IMR-90 (cell line): ENCODE results near the gene NANOG. TPM values are rescaled to one million over a fixed set of nuclear protein-coding genes. Genes with fewer than 3 reads are reported as not detected.
"Not testable (repeated sequence)": the region's sequence is repeated elsewhere in the genome, so short reads cannot be mapped to it uniquely, and the experiment has no call there.

Experiments used
- ATAC-seq: fragments of 200-7000 bp; cut with Tn5 transposase; 2 replicates; pipeline ENCODE4 v1.9.1; 2020; ENCODE audit warnings: low read depth, mild to moderate bottlenecking, moderate library complexity
- BruUV-seq: library from RNA; stranded (reverse); fragments of 400-500 nt; replicated peaks from 2 replicates; lab custom pipeline; 2021; lab: Mats Ljungman, UMichigan
- CTCF ChIA-PET: fragments of 300-600 bp; formaldehyde crosslinking; extraction: SDS; loops from one replicate; lab custom pipeline; 2021; ENCODE audit warnings: antibody characterized with exemption; lab: Yijun Ruan, JAX
- POLR2A ChIA-PET: fragments of 300-600 bp; sonication (Branson Sonifier 250); formaldehyde crosslinking; loops from one replicate; lab custom pipeline; 2022; ENCODE audit warnings: antibody characterized with exemption; ENCODE audit not compliant: unreplicated experiment; lab: Charles Lee
- DNase-seq: peaks from one replicate; pipeline ENCODE4 v3.0.0; 2013
- H2AFZ ChIP-seq: replicated peaks from 2 replicates; pipeline ENCODE3; 2013; ENCODE audit warnings: low read length, mild to moderate bottlenecking; ENCODE audit not compliant: poor library complexity
- H2AK5ac ChIP-seq: 2 replicates; pipeline ENCODE4 v1.6.1; 2013; ENCODE audit warnings: low read depth, low read length, inconsistent platforms
- H2AK9ac ChIP-seq: replicated peaks from 2 replicates; pipeline ENCODE3; 2013; ENCODE audit warnings: mild to moderate bottlenecking, low read depth, low read length, moderate library complexity; ENCODE audit not compliant: poor library complexity
- H2BK120ac ChIP-seq: 2 replicates; pipeline ENCODE4 v1.6.1; 2013; ENCODE audit warnings: low read depth, low read length, inconsistent platforms
- H2BK15ac ChIP-seq: 3 replicates; pipeline ENCODE4 v1.6.1; 2013; ENCODE audit warnings: low read depth, low read length, inconsistent platforms
- H2BK20ac ChIP-seq: 2 replicates; pipeline ENCODE4 v1.6.1; 2013; ENCODE audit warnings: low read depth, mild to moderate bottlenecking, inconsistent platforms, low read length, moderate library complexity
- H2BK5ac ChIP-seq: 2 replicates; pipeline ENCODE4 v1.6.1; 2013; ENCODE audit warnings: mild to moderate bottlenecking, low read depth, low read length, inconsistent platforms; ENCODE audit not compliant: poor library complexity, severe bottlenecking
- H3K14ac ChIP-seq: replicated peaks from 2 replicates; pipeline ENCODE4 v1.6.1; 2013; ENCODE audit warnings: low read depth, low read length, inconsistent platforms
- H3K18ac ChIP-seq: 2 replicates; pipeline ENCODE4 v1.6.1; 2013; ENCODE audit warnings: low read depth, low read length, control low read depth
- H3K23ac ChIP-seq: 2 replicates; pipeline ENCODE4 v1.6.1; 2013; ENCODE audit warnings: low read depth, low read length, inconsistent platforms
- H3K27ac ChIP-seq: 2 replicates; pipeline ENCODE4 v1.5.1; 2013; ENCODE audit warnings: mild to moderate bottlenecking, control low read depth, low read length; ENCODE audit not compliant: insufficient read depth
- H3K27me3 ChIP-seq: 2 replicates; pipeline ENCODE4 v1.6.1; 2013; ENCODE audit warnings: low read length; ENCODE audit not compliant: control insufficient read depth, insufficient read depth
- H3K36me3 ChIP-seq: 2 replicates; pipeline ENCODE4 v1.6.1; 2013; ENCODE audit warnings: low read length, mixed read lengths; ENCODE audit not compliant: control insufficient read depth, insufficient read depth
- H3K4ac ChIP-seq: 2 replicates; pipeline ENCODE4 v1.6.1; 2013; ENCODE audit warnings: low read depth, low read length, inconsistent platforms
- H3K4me1 ChIP-seq: 2 replicates; pipeline ENCODE4 v1.6.1; 2013; ENCODE audit warnings: low read length, mixed read lengths; ENCODE audit not compliant: control insufficient read depth, insufficient read depth
- H3K4me2 ChIP-seq: 2 replicates; pipeline ENCODE4 v1.6.1; 2013; ENCODE audit warnings: low read depth, mild to moderate bottlenecking, control low read depth, low read length, moderate library complexity
- H3K4me3 ChIP-seq: 2 replicates; pipeline ENCODE4 v1.5.1; 2013; ENCODE audit warnings: low read depth, mild to moderate bottlenecking, control low read depth, low read length, moderate library complexity; ENCODE audit not compliant: insufficient read depth
- H3K56ac ChIP-seq: 2 replicates; pipeline ENCODE4 v1.6.1; 2013; ENCODE audit warnings: low read length, inconsistent platforms; ENCODE audit not compliant: insufficient read depth; ENCODE audit errors: extremely low read depth
- H3K79me1 ChIP-seq, 2 experiments: 2 replicates each; pipeline ENCODE4 v1.6.1; 2013; ENCODE audit warnings: low read length in 2 of 2, inconsistent platforms in 1 of 2, low read depth in 1 of 2
- H3K9ac ChIP-seq: 2 replicates; pipeline ENCODE4 v1.6.1; 2013; ENCODE audit warnings: low read depth, low read length, control low read depth
- H3K9me1 ChIP-seq: 2 replicates; pipeline ENCODE4 v1.6.1; 2013; ENCODE audit warnings: low read length, inconsistent platforms; ENCODE audit not compliant: insufficient read depth
- H3K9me3 ChIP-seq: 2 replicates; pipeline ENCODE4 v1.6.1; 2013; ENCODE audit warnings: low read length; ENCODE audit not compliant: control insufficient read depth, insufficient read depth
- H4K20me1 ChIP-seq: 2 replicates; pipeline ENCODE4 v1.6.1; 2013; ENCODE audit warnings: low read length, inconsistent platforms; ENCODE audit not compliant: insufficient read depth
- H4K5ac ChIP-seq: 2 replicates; pipeline ENCODE4 v1.6.1; 2013; ENCODE audit warnings: mild to moderate bottlenecking, low read depth, low read length, control low read depth
- H4K8ac ChIP-seq, 2 experiments: 2 replicates each; pipeline ENCODE4 v1.6.1; 2013; ENCODE audit warnings: low read depth in 2 of 2, low read length in 2 of 2, control low read depth in 1 of 2, inconsistent platforms in 1 of 2
- H4K91ac ChIP-seq: 2 replicates; pipeline ENCODE4 v1.6.1; 2013; ENCODE audit warnings: low read depth, low read length, inconsistent platforms; ENCODE audit not compliant: insufficient read depth
- WGBS, 2 experiments: methylation state at CpG; one replicate each; pipeline versions ENCODE4 v1.1.5 to v1.1.7; 2013; ENCODE audit warnings: missing lambda C conversion rate in 2 of 2; ENCODE audit not compliant: insufficient read length in 1 of 2; ENCODE audit errors: extremely low coverage in 2 of 2; 5-methylcytosine and 5-hydroxymethylcytosine counted together
- dilution Hi-C: fragments of 300-500 bp; cut with HindIII; formaldehyde crosslinking; loops from one replicate; pipeline ENCODE4 v1.14.3; 2018; ENCODE audit warnings: low sequenced_read_pairs; ENCODE audit not compliant: unreplicated experiment
- in situ Hi-C: fragments of 300-500 bp; cut with MboI; formaldehyde crosslinking; loops from 3 replicates; pipeline ENCODE4 v1.14.3; 2019; ENCODE audit warnings: low sequenced_read_pairs, inconsistent platforms, mixed read lengths
- intact Hi-C: fragments of 100-400 bp; cut with micrococcal nuclease; formaldehyde crosslinking; loops from 2 replicates; pipeline ENCODE4 v1.10.0; 2022
- polyA plus RNA-seq, 3 experiments: library from polyadenylated mRNA; depleted of rRNA; stranded (reverse); fragments of >200 nt; gene quantifications; 2 replicates each; pipeline ENCODE4 v1.2.3, GENCODE V29; 2012; ENCODE audit warnings: low replicate concordance in 1 of 3
- total RNA-seq: library from RNA; depleted of rRNA; stranded (reverse); fragments of >200 nt; gene quantifications from 2 replicates; pipeline ENCODE4 v1.2.3, GENCODE V29; 2012

The NANOG gene
- total and polyA plus RNA-seq, 2 of the 4 experiments (the other 2 are of a cell fraction) = not detected

DNA sequence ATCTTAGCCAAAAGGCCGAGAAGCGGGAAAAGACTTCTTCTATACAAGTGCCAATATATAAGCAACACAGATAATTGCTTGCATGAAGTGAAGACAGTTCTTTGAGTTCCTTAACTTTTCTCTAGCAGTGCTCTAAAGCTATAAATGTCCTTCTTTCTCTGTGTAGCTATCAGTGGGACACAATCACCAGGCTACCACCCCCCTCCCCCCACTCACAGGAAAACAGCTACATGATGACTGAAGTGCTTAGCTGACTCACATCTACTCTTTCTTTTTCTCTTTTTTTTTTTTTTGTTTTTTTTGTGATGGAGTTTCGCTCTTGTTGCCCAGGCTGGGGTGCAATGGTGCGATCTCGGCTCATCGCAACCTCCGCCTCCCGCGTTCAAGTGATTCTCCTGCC lies 53.2 kb downstream of the NANOG start:
- H3K79me1 ChIP-seq, H3K27me3 ChIP-seq, H3K4ac ChIP-seq, ATAC-seq, H3K14ac ChIP-seq, intact Hi-C loops, H4K20me1 ChIP-seq, H3K9me1 ChIP-seq, H3K56ac ChIP-seq, H2BK5ac ChIP-seq, H3K4me2 ChIP-seq, H2BK120ac ChIP-seq, POLR2A ChIA-PET, H2AK9ac ChIP-seq, H3K9me3 ChIP-seq, H4K91ac ChIP-seq, H3K36me3 ChIP-seq, dilution Hi-C loops, H3K9ac ChIP-seq, BruUV-seq, H2AFZ ChIP-seq, H2BK20ac ChIP-seq, H2BK15ac ChIP-seq, H3K4me1 ChIP-seq, H4K5ac ChIP-seq, in situ Hi-C loops, DNase-seq, H3K27ac ChIP-seq, H3K23ac ChIP-seq, H4K8ac ChIP-seq, H2AK5ac ChIP-seq, H3K4me3 ChIP-seq, H3K18ac ChIP-seq: not testable (repeated sequence)
- CTCF ChIA-PET = interaction anchor here (0.6 kb wide), 1 partner anchor 816 kb away, joined by 4 read pairs; no protein-coding TSS in a partner anchor
- whole genome bisulfite sequencing, 2 experiments = no CpG with 5 or more reads among the region's 9 CpGs

- CTCF ChIA-PET, dilution Hi-C loops, H4K91ac ChIP-seq, H3K79me1 ChIP-seq, in situ Hi-C loops, H3K4me3 ChIP-seq, H3K18ac ChIP-seq, H2AK9ac ChIP-seq, BruUV-seq, POLR2A ChIA-PET, H3K27ac ChIP-seq, H3K9me3 ChIP-seq, H4K8ac ChIP-seq, H4K5ac ChIP-seq, H3K14ac ChIP-seq, H3K4me1 ChIP-seq, DNase-seq, H2BK15ac ChIP-seq, H2BK120ac ChIP-seq, H2AFZ ChIP-seq, H3K56ac ChIP-seq, H2BK5ac ChIP-seq, H2AK5ac ChIP-seq, intact Hi-C loops, H3K4me2 ChIP-seq, H3K9ac ChIP-seq, H4K20me1 ChIP-seq, H3K27me3 ChIP-seq, H3K36me3 ChIP-seq, H3K23ac ChIP-seq, H3K4ac ChIP-seq, H3K9me1 ChIP-seq, H2BK20ac ChIP-seq: not testable (repeated sequence)
- WGBS, 2 experiments = no CpG with 5 or more reads among the region's 8 CpGs
- peak; percentile 36 for ATAC-seq
Measured at GRCh38 chr12:7843149-7843548, 53.9 kb downstream of the NANOG start.
